ENCODE data around the gene ELAC2. TPM values are rescaled to one million over a fixed set of nuclear protein-coding genes. Genes with fewer than 3 reads are reported as not detected.
A peak's percentile ranks its signal among the peaks of the same experiment; 100 is the strongest.

ELAC2 gene
- total and polyA plus RNA-seq, 4 experiments from 2014 or later: 35.0 to 73.2 (median 59.4) TPM

GRCh38 chr17:13044572-13045065 lies 26.8 kb upstream of the ELAC2 start:
- H3K27ac ChIP-seq (ENCODE audit: low read depth, low read length): no peak overlapping the region
- CTCF ChIA-PET (ENCODE audit: partially characterized antibody): interaction anchor here (0.9 kb wide), 1 partner anchor 14 kb away, joined by 3 read pairs; no protein-coding TSS in a partner anchor
- DNase-seq: no peak
- peaks cover 13 to 16% of the 10 kb centered on the region in 2 donors for H3K27me3 Mint-ChIP-seq
- intact Hi-C loops (cut with micrococcal nuclease): no loop called here
- no peaks in the 10 kb centered on the region for H3K4me1 Mint-ChIP-seq
- no peak overlapping the region for H3K4me3 Mint-ChIP-seq
- H3K9me3 ChIP-seq (ENCODE audit: control insufficient read depth in 1 of 2, low read length in 2 of 2): no peaks in the 10 kb centered on the region
- peaks cover 0 to 2% (median 0%) of the 10 kb centered on the region in 8 donors for H3K9me3 Mint-ChIP-seq
- H3K36me3 ChIP-seq (ENCODE audit: insufficient read depth, low read length): no peaks in the 10 kb centered on the region
- H3K4me3 ChIP-seq (ENCODE audit: low read length in 2 of 2): no peak overlapping the region
- no peaks in the 10 kb centered on the region for H3K4me1 ChIP-seq (ENCODE audit: insufficient read depth, low read length)
- H3K27ac Mint-ChIP-seq: no peak overlapping the region
- H3K36me3 Mint-ChIP-seq: no peaks in the 10 kb centered on the region
- POLR2A ChIA-PET (ENCODE audit: partially characterized antibody): no interaction called here
- H3K27me3 ChIP-seq (ENCODE audit: insufficient read depth, low read length): no peaks in the 10 kb centered on the region

DNA sequence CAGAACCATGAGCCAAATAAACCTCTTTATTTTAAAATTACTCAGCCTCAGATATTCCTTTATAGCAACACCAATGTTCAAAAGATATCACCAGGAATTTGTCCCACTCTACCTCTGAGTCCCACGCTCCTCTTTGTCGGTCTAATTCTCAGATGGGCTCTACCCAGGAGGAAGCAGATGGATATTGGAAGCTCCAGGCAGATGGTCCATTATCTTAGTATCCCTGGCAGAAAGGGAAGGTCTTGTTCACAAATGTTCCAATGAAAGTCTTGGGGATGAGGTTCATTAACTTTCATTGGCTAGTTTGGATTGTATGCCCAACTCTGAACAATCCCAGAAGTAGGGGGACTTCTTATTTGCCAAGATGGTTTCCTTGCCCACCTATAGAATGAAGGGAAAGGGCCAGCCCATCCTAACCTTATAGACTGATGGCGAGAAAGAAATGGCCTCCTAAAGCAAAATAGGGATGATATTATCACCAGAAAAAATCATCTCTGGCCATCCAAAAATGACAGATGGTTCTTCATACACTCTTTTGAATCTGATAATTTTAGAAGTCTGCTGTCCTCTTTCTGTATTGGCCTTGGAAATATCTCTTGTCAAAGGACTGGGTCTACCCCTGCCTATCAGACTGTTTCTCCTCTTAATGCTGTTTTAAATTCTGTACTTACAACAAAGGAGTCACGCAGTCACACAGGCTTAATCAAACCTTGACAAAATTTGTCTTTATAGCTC lies 21.3 kb upstream of the ELAC2 start:
- Histone ChIP-seq H3K4me1 (ENCODE audit: insufficient read depth, low read length) (no peaks in the 10 kb centered on the region), H3K9me3 (ENCODE audit: control insufficient read depth in 1 of 2, low read length in 2 of 2) (no peaks in the 10 kb centered on the region), H3K27ac (ENCODE audit: low read depth, low read length) (no peak overlapping the region), H3K36me3 (ENCODE audit: insufficient read depth, low read length) (no peaks in the 10 kb centered on the region), H3K4me3 (ENCODE audit: low read length in 2 of 2) (no peak overlapping the region), H3K27me3 (ENCODE audit: insufficient read depth, low read length) (no peaks in the 10 kb centered on the region)
- intact Hi-C loops (cut with micrococcal nuclease): no loop called here
- Mint-ChIP-seq H3K4me3 (no peak overlapping the region), H3K9me3 (peaks cover 2 to 35% (median 21%) of the 10 kb centered on the region in 8 donors), H3K27ac (no peak overlapping the region), H3K36me3 (peaks cover 2 to 12% of the 10 kb centered on the region in 2 donors), H3K4me1 (no peaks in the 10 kb centered on the region), H3K27me3 (peaks cover 4 to 15% of the 10 kb centered on the region in 2 donors)
- ChIA-PET CTCF (ENCODE audit: partially characterized antibody) (interaction anchor here (2.9 to 6.4 kb wide), 2 partner anchors 8 to 37 kb away, joined by 6 to 49 read pairs; no protein-coding TSS in a partner anchor), POLR2A (ENCODE audit: partially characterized antibody) (no interaction called here)
- no peak for DNase-seq

GRCh38 chr17:13036751-13037150 lies 18.9 kb upstream of the ELAC2 start:
- Mint-ChIP-seq H3K27ac (no peak overlapping the region), H3K36me3 (peaks cover 2 to 12% of the 10 kb centered on the region in 2 donors), H3K4me1 (peaks cover 4 to 6% (median 5%) of the 10 kb centered on the region in 4 donors), H3K9me3 (peaks cover 2 to 35% (median 21%) of the 10 kb centered on the region in 8 donors), H3K4me3 (no peak overlapping the region), H3K27me3 (peaks cover 2 to 9% of the 10 kb centered on the region in 2 donors)
- Histone ChIP-seq H3K27ac (ENCODE audit: low read depth, low read length) (no peak overlapping the region), H3K9me3 (ENCODE audit: control insufficient read depth in 1 of 2, low read length in 2 of 2) (no peaks in the 10 kb centered on the region), H3K27me3 (ENCODE audit: insufficient read depth, low read length) (no peaks in the 10 kb centered on the region), H3K4me1 (ENCODE audit: insufficient read depth, low read length) (peaks cover 4% of the 10 kb centered on the region), H3K4me3 (ENCODE audit: low read length in 2 of 2) (no peak overlapping the region), H3K36me3 (ENCODE audit: insufficient read depth, low read length) (no peaks in the 10 kb centered on the region)
- intact Hi-C loops (cut with micrococcal nuclease): no loop called here
- POLR2A ChIA-PET (ENCODE audit: partially characterized antibody): no interaction called here
- no peak for DNase-seq
- CTCF ChIA-PET (ENCODE audit: partially characterized antibody): no interaction called here

DNA sequence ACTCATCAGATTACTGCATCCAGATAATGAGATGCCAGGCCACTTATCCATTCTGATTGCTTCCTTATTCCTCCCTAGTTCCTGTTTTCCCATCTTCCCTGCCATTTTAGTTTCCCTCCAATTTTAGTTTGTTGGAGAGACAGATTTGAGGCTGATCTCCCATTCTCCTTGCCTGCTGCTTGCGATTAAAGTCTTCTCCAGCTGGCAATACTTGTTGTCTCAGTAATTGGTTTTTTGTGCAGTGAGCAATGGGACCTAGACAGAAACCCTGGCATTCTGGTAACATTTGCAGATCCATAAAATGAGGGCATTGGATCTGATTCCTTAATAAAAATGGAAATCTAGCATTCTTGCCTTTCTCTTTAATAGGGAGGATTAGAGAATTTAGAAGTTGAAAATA lies 17.6 kb upstream of the ELAC2 start:
- peaks cover 2 to 12% of the 10 kb centered on the region in 2 donors for H3K36me3 Mint-ChIP-seq
- Histone ChIP-seq H3K36me3 (ENCODE audit: insufficient read depth, low read length) (no peaks in the 10 kb centered on the region), H3K27ac (ENCODE audit: low read depth, low read length) (no peak overlapping the region), H3K4me3 (ENCODE audit: low read length in 2 of 2) (no peak overlapping the region), H3K27me3 (ENCODE audit: insufficient read depth, low read length) (no peaks in the 10 kb centered on the region), H3K4me1 (ENCODE audit: insufficient read depth, low read length) (peaks cover 4% of the 10 kb centered on the region), H3K9me3 (ENCODE audit: control insufficient read depth in 1 of 2, low read length in 2 of 2) (no peaks in the 10 kb centered on the region)
- ChIA-PET CTCF (ENCODE audit: partially characterized antibody) (no interaction called here), POLR2A (ENCODE audit: partially characterized antibody) (no interaction called here)
- H3K4me3 Mint-ChIP-seq: no peak overlapping the region
- intact Hi-C loops (cut with micrococcal nuclease): no loop called here
- peaks cover 2 to 3% of the 10 kb centered on the region in 2 donors for H3K27me3 Mint-ChIP-seq
- peaks cover 10 to 15% (median 12%) of the 10 kb centered on the region in 4 donors for H3K4me1 Mint-ChIP-seq
- no peak overlapping the region for H3K27ac Mint-ChIP-seq
- H3K9me3 Mint-ChIP-seq: peaks cover 2 to 35% (median 21%) of the 10 kb centered on the region in 8 donors
- DNase-seq: no peak

GRCh38 chr17:13031718-13032350 lies 14.0 kb upstream of the ELAC2 start:
- CTCF ChIA-PET (ENCODE audit: partially characterized antibody): interaction anchor here (0.7 to 12.7 kb wide), 11 partner anchors 8 to 275 kb away, joined by 3 to 312 read pairs (median 8); partner anchors contain the start of gene ELAC2
- intact Hi-C loops (cut with micrococcal nuclease): loop anchor here (2.0 to 5.0 kb wide), 3 partner anchors 305 to 1270 kb away; partner anchors contain the start of gene HS3ST3B1
- Mint-ChIP-seq H3K4me3 (peak overlapping the region in 6 of 8 donors; percentile 27 to 73 (median 45)), H3K36me3 (peaks cover 2 to 8% of the 10 kb centered on the region in 2 donors), H3K27me3 (peaks cover 3 to 7% of the 10 kb centered on the region in 2 donors), H3K4me1 (peaks cover 12 to 17% (median 13%) of the 10 kb centered on the region in 4 donors), H3K27ac (peak overlapping the region in 6 of 7 donors; percentile 25 to 73 (median 55)), H3K9me3 (peaks cover under 1 to 27% (median 17%) of the 10 kb centered on the region in 8 donors)
- H3K27ac ChIP-seq (ENCODE audit: low read depth, low read length): no peak overlapping the region
- H3K4me3 ChIP-seq (ENCODE audit: low read length in 2 of 2): no peak overlapping the region
- H3K4me1 ChIP-seq (ENCODE audit: insufficient read depth, low read length): peaks cover 4% of the 10 kb centered on the region
- no peaks in the 10 kb centered on the region for H3K27me3 ChIP-seq (ENCODE audit: insufficient read depth, low read length)
- H3K9me3 ChIP-seq (ENCODE audit: control insufficient read depth in 1 of 2, low read length in 2 of 2): no peaks in the 10 kb centered on the region
- peak in 4 of 5 donors; percentile 37 to 53 (median 49) for DNase-seq
- POLR2A ChIA-PET (ENCODE audit: partially characterized antibody): interaction anchor here (1.3 kb wide), 1 partner anchor 14 kb away, joined by 6 read pairs; the partner anchor contains the start of gene ELAC2
- H3K36me3 ChIP-seq (ENCODE audit: insufficient read depth, low read length): no peaks in the 10 kb centered on the region

GRCh38 chr17:13030459-13031300 lies 12.9 kb upstream of the ELAC2 start:
- Mint-ChIP-seq H3K27me3 (peaks cover 8 to 9% of the 10 kb centered on the region in 2 donors), H3K36me3 (no peaks in the 10 kb centered on the region), H3K4me3 (no peak overlapping the region), H3K4me1 (peaks cover 12 to 17% (median 13%) of the 10 kb centered on the region in 4 donors), H3K27ac (peak overlapping the region in 5 of 7 donors; percentile 0 to 79 (median 45)), H3K9me3 (peaks cover 0 to 18% (median 7%) of the 10 kb centered on the region in 8 donors)
- ChIA-PET CTCF (ENCODE audit: partially characterized antibody) (interaction anchor here (0.7 to 12.7 kb wide), 27 partner anchors 10 to 1896 kb away, joined by 3 to 312 read pairs (median 3); partner anchors contain the start of genes ELAC2, HS3ST3B1 and ZNF18), POLR2A (ENCODE audit: partially characterized antibody) (interaction anchor here (3.3 kb wide), 1 partner anchor 12 kb away, joined by 21 read pairs; the partner anchor contains the start of gene ELAC2)
- Histone ChIP-seq H3K4me1 (ENCODE audit: insufficient read depth, low read length) (peaks cover 4% of the 10 kb centered on the region), H3K9me3 (ENCODE audit: control insufficient read depth in 1 of 2, low read length in 2 of 2) (no peaks in the 10 kb centered on the region), H3K27ac (ENCODE audit: low read depth, low read length) (no peak overlapping the region), H3K27me3 (ENCODE audit: insufficient read depth, low read length) (no peaks in the 10 kb centered on the region), H3K4me3 (ENCODE audit: low read length in 2 of 2) (no peak overlapping the region), H3K36me3 (ENCODE audit: insufficient read depth, low read length) (no peaks in the 10 kb centered on the region)
- intact Hi-C loops (cut with micrococcal nuclease): loop anchor here (2.0 to 5.0 kb wide), 3 partner anchors 307 to 1272 kb away; partner anchors contain the start of gene HS3ST3B1
- DNase-seq: peak in 4 of 5 donors; percentile 48 to 58 (median 53)

All from CD4-positive, alpha-beta memory T cell (primary cell).